ENCODE measurements around the gene DHDDS. TPM values are rescaled to one million over a fixed set of nuclear protein-coding genes. Genes with fewer than 3 reads are reported as not detected.

Gene DHDDS
- total RNA-seq, 2 donors from 2014 or later: 83.5 to 88.5 TPM

DNA sequence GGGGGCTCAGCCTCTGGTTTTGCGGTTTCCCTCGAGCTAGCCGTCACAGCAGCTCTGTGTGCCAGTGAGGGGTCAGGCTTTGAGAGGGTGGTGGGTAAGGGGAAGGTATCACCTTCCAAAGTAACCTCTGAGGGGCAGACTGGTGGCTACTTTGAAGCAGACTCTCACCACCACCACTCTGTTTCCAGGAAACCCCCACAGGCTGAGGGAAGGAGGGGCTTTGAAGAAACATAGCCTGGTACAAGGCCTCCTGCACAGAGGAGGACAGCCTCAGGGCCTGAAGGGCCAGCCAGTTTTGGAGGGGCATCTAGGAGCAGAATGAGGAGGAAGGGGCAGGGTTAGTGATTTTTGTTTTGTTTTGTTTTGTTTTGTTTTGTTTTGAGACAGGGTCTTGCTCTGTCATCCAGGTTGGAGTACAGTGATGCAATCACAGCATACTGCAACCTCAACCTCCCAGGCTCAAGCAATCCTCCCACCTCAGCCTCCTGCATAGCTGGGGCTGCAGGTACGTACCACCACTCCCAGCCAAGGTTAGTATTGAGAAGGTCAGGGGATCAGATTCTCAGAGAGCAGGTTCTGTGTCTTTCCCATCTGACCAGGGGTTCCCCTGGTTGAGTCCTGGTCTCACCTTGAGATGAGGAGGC is 42.4 kb upstream of the DHDDS start:
- Histone ChIP-seq H3K36me3 (no peaks in the 10 kb centered on the region), H3K4me3 (no peak overlapping the region), H3K9ac (ENCODE audit: low read depth in 2 of 2, low read length in 2 of 2) (no peak overlapping the region), H3K4me1 (no peaks in the 10 kb centered on the region), H3K27me3 (no peaks in the 10 kb centered on the region), H3K27ac (no peak overlapping the region), H3K9me3 (no peaks in the 10 kb centered on the region)
- TF ChIP-seq, protein P1, sequence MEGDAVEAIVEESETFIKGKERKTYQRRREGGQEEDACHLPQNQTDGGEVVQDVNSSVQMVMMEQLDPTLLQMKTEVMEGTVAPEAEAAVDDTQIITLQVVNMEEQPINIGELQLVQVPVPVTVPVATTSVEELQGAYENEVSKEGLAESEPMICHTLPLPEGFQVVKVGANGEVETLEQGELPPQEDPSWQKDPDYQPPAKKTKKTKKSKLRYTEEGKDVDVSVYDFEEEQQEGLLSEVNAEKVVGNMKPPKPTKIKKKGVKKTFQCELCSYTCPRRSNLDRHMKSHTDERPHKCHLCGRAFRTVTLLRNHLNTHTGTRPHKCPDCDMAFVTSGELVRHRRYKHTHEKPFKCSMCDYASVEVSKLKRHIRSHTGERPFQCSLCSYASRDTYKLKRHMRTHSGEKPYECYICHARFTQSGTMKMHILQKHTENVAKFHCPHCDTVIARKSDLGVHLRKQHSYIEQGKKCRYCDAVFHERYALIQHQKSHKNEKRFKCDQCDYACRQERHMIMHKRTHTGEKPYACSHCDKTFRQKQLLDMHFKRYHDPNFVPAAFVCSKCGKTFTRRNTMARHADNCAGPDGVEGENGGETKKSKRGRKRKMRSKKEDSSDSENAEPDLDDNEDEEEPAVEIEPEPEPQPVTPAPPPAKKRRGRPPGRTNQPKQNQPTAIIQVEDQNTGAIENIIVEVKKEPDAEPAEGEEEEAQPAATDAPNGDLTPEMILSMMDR (IDR thresholded peaks at IDR 0.05): no peak
- no peak for DNase-seq
- intact Hi-C loops (cut with DNase I): no loop called here

DNA sequence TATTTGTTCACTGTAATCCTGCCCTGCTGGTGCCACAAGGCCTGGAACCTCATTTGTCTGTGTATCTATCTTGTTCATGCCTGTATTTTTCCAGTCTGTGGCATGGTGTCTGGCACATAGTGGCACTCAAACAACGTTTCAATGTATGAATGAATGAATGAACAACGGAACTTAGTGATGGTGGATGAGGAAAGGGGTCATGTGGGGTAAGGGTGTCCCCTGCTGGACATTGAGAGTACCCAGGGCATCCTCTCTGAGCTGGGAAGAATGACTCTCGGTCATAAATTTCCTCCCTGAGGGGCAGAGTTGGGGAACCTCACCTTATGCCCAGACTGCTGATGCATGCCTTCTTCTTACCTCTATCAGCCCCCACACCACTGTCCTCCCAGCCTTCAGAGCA is 40.7 kb upstream of the DHDDS start:
- Histone ChIP-seq H3K27me3 (no peaks in the 10 kb centered on the region), H3K4me3 (no peak overlapping the region), H3K9me3 (no peaks in the 10 kb centered on the region), H3K27ac (no peak overlapping the region), H3K36me3 (no peaks in the 10 kb centered on the region), H3K4me1 (no peaks in the 10 kb centered on the region), H3K9ac (ENCODE audit: low read depth in 2 of 2, low read length in 2 of 2) (no peak overlapping the region)
- TF ChIP-seq, protein P1 (IDR thresholded peaks at IDR 0.05): no peak
- DNase-seq: no peak
- intact Hi-C loops (cut with DNase I): no loop called here

DNA sequence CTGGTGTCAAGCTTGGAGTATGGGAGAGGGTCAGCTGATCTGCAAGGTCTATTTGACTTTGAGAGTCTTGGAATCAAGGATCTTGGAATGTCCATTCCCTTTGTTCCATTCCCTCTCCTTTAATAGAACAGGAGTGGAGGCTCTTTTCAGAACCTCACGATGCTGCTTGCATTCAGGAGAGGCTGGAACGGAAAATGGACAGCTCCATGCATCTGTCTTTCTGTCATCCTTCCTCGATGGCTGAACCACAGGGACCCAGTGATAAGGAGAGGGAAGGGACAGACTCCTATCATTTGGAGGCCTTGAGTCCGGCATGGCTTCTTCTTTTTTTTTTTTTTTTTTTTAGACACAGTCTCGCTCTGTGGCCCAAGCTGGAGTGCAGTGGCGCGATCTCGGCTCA is 36.4 kb upstream of the DHDDS start:
- Histone ChIP-seq H3K9me3 (no peaks in the 10 kb centered on the region), H3K27ac (no peak overlapping the region)
- TF ChIP-seq, protein P1 (IDR thresholded peaks at IDR 0.05): no peak

DNA sequence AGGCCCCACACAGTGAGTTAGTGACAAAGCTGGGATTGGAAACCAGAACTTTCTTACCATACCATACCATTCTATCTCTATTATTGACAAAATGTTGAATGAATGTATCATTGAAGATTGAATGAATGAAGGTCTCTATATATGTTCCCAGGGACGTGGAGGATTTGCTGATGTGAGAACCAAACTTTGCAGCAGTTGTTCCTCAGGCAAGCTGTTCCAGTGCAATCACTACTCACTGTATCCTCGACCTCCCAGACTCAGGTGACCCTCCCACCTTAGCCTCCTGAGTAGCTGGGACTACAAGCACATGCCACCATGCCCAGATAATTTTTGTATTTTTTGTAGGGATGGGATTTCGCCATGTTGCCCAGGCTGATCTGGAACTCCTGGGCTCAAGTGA is 33.1 kb upstream of the DHDDS start:
- intact Hi-C loops (cut with DNase I): no loop called here
- Histone ChIP-seq H3K27me3 (no peaks in the 10 kb centered on the region), H3K4me3 (no peak overlapping the region), H3K9ac (ENCODE audit: low read depth in 2 of 2, low read length in 2 of 2) (no peak overlapping the region), H3K9me3 (no peaks in the 10 kb centered on the region), H3K27ac (no peak overlapping the region), H3K4me1 (no peaks in the 10 kb centered on the region), H3K36me3 (no peaks in the 10 kb centered on the region)
- TF ChIP-seq, protein P1 (IDR thresholded peaks at IDR 0.05): no peak
- DNase-seq: no peak

More for the DNA sequence above, 36.4 kb upstream of the DHDDS start:
- no peaks in the 10 kb centered on the region for H3K27me3 ChIP-seq
- H3K36me3 ChIP-seq: no peaks in the 10 kb centered on the region
- H3K4me3 ChIP-seq: no peak overlapping the region
- H3K4me1 ChIP-seq: no peaks in the 10 kb centered on the region
- intact Hi-C loops (cut with DNase I): no loop called here
- no peak overlapping the region for H3K9ac ChIP-seq (ENCODE audit: low read depth in 2 of 2, low read length in 2 of 2)
- no peak for DNase-seq

DNA sequence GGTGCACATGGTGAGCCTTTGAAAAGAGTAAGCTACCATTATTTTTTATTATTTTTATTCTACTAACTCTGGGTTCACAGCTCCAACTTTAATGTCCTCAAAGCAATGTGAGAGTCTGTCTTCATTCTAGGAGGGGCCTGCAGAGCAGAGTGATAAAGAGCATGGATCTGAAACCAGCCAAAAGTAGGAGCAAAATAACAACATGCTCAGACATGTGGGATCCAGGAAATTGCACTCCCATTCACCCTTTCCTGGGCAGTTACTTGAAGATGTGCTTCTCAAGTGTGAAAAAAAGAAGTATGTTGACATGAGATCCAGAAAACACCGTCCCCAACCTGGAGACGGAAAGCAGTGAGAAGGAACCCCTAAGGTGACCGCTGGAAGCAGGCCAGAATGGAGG is 30.2 kb upstream of the DHDDS start:
- DNase-seq: no peak
- intact Hi-C loops (cut with DNase I): no loop called here
- H3K9ac ChIP-seq (ENCODE audit: low read depth in 2 of 2, low read length in 2 of 2): no peak overlapping the region
- H3K27me3 ChIP-seq: no peaks in the 10 kb centered on the region
- no peak overlapping the region for H3K4me3 ChIP-seq
- H3K4me1 ChIP-seq: no peaks in the 10 kb centered on the region
- TF ChIP-seq, protein P1 (IDR thresholded peaks at IDR 0.05): no peak
- no peak overlapping the region for H3K27ac ChIP-seq
- H3K9me3 ChIP-seq: no peaks in the 10 kb centered on the region
- H3K36me3 ChIP-seq: no peaks in the 10 kb centered on the region
